T follicular helper cell (primary cell): ENCODE results near the gene KRTAP10-2.
"Not testable (repeated sequence)": the region's sequence is repeated elsewhere in the genome, so short reads cannot be mapped to it uniquely, and the experiment has no call there.

Experiments used
- DNase-seq: peaks from one replicate; pipeline ENCODE4 v3.0.0-alpha.2; 2020; ENCODE audit warnings: low read depth

The KRTAP10-2 gene

DNA sequence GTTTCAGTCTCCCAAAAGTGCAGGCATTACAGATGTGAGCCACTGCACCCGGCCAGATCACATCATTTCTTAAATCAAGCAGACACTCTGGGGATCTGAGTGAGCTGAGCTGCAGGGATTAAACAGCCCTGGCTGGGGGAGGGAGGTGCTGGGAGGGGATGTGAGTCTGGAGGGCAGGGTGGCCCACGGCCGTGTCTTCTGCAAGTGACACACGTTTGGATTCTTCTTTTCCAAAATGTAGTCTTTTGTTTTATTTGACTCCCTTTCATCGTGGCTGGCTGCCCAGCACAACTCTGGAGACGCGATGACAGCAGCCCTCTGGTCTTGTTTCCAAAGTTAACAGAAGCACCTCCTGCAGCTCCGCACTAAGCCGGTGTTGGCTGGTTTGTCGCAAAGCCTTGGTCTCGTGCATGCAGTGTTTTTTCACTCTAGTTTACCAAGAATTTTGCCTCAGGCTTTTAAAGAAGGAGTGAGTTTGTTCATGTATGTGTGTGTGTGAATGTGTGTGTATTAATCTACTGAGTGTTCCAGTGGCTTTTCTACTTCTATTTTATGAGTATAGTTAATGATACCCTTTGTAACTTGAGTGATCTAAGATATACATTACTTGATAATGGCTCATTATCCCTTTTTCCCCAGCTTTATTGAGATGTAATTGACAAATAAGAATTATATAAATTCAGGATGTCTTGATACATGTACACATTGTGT, 31.9 kb upstream of the KRTAP10-2 start:
- DNase-seq = no peak

DNA sequence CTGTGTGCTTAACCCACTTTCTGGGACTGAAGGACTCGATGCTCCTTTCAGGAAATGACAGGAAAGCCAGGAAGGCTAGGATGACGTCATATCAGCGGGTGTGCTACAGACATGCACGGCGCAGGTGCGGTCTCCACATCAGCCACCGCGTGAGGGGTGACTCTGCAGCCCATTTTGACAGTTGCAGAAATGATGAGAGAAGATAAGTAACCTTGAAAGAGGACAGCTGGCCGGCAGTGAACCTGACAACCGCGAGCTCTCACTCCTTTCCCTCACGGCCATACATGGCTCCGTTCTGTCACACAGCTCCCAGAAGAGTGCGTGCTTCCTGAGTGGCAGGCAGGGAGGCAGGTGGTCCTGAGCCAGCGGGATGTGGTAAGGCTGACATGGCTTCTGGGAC, 30.8 kb upstream of the KRTAP10-2 start:
- no peak for DNase-seq

DNA sequence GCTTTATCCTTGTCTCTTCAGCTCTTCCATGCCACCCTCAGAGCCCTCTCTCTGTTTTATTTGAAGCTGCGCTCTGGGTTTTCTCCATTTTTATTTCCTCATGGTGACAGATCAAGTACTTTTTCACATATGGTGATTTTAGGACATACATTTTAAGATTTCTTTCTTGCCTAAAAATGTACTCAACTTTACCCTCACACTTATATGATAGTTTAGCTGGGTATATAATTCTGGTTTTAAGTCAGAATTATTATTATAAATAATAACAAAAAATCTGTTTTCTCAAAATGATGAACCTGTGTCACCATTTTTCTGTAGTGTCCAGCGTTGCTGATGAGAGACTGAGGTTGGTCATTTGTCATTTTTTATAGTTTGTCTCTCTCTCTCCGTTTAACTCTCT, 29.9 kb upstream of the KRTAP10-2 start:
- no peak for DNase-seq

DNA sequence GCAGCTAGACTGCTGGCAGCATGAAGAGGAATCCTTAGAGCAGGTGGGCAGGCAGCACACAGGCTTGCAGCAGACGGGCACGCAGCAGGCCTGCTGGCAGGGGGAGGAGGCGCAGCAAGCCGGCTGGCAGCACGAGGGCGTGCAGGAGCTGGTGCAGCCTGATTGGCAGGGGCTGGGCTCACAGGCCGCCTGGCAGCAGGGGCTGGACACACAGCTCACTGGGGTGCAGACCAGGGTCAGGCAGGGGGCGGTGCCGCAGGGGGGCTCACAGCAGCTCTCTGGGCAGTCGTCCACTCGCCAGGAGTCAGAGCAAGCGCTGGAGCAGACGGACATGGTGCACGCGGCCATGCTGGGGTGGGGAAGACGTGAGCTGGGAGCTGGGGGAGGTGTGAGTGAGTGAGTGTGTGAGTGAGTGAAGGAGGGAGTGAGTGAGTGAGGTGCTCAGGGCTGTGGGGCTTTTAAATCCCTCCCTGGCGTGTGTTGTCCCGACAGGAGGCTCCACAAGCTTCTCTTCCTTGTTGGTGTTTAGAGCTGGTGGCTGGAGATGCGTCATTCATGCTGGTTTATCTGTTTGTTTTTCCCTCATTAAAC, 29.0 kb upstream of the KRTAP10-2 start, which contains the start of gene KRTAP10-5:
Gene KRTAP10-5 (minus strand): TSS at position 374 of the 591 bp plus-strand sequence. CDS start 26 bp downstream, at position 348.
- DNase-seq = not testable (repeated sequence)

DNA sequence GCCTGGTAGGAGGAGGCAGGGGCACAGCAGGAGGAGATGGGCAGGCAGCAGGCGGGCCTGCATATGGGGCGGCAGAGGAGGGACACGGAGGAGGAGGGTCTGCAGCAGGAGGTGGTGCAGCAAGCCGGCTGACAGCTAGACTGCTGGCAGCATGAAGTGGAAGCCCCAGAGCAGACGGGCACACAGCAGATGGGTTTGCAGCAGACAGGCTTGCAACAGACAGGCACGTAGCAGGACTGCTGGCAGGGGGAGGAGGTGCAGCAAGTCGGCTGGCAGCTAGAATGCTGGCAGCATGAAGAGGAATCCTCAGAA, 28.5 kb upstream of the KRTAP10-2 start:
- no peak for DNase-seq

DNA sequence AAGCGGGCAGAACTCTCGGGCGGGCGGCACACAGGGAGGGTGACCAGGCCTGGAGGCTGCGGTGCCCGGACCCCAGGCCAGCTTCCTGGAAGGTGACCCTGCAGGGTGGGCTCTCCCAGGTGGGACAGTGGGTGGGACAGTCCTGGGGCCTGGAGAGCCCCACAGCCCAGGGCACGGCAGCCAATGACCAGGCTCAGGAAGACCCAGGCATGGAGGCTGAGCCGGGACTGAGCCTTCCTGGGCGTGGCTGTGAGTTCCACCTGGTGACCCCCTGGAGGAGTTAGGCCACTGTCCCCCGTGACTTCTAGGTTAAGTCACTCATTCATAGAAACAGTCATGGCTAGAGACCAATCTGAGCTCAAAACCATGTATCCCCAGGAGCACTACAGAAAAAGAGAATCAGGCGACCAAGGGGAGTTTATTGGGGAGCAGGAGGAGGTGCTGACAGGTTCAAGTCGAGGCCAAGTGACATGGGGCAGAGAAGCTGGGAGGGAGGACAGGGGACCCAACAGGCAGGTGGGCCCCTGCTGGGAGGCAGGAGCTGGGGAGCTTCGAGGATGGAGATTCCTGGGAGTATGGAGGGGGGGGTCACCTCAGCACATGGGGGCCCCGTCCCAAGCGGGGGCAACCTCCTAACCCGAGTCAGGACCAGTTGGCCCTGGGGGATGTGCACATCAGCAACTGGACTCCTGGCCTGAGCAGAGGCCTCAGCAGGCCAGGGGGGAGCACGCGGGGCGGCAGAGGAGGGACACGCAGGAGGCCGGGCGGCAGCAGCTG, 27.9 kb upstream of the KRTAP10-2 start:
- DNase-seq = no peak

DNA sequence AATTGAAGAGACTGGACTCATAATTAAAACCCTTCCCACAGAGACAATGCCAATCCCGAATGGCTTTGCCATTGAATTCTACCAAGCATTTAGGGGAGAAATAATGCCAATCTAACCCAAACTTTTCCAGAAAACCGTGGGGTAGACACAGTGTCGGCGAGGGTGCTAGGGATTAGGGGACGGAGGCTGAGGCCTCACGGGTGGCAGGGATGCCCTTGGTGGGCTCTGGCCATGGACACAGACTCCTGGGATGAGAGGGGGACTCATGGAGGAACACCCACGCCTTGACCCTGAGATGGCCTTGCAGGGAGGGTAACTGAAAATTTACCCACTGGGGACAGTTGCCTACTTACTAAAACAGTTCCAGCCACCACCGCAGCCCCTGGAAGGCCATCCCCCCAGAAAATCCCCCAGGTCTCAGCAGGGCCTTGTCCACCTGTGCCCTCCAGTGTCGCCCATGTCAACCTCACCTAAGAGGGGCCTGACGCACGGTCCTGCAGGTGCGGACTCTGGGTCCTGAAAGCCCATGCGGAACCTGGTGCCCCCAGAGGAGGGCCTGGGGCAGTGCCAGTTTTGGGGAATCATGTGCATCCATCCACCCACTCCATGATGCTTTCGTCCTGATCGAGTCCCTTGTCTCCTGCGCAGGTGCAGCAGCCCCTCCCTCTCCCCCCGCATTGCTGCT, 27.2 kb upstream of the KRTAP10-2 start:
- no peak for DNase-seq

DNA sequence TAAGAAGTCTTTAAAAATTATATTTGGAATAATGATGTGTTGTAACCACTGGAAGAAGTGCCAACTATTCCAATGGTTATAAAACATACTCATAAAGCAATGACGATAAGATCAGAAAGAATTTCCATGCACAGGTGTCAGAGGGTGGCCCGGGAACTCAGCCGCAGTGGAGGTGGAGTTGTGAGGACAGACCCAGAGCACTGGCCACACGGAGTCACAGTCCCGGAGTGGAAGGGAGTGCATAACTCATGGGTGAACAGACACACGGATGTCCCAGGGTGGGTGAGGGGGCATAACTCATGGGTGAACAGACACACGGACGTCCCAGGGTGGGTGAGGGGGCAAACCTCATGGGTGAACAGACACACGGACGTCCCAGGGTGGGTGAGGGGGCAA, 24.7 kb upstream of the KRTAP10-2 start:
- DNase-seq = no peak

DNA sequence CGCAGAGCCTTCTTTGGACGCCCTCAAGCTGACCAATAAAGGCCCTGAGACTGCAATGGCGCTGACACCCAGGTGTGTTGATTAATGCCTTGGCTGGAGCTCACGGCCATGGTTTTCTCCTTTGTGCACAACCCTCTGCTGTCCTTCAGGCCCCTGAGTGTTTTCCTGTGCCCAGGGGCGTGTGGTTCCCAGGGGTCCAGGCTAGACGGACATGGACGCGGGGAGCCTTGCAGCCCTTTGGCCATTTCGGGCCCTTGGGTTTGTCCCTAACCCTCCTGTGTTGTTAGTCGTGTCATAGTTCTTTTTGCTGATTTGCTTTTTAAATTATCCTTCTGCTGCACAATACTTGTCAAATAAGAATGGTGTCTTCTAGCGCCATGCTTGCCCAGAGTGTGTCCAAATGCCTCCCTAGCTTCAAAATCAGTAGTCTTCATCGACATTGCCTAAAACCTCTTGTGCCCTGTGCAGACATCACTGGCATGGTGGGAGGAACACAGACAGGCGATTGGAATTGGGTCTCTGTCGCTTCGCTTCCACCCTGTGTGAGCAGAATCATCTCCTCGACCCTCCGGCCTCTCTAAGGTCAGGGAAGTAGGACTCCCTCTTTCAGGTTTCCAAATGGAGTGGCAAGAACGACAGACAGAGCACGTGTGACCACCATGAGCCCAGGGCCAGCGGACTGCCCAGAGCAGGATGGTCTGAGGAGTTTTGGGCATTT, 24.2 kb upstream of the KRTAP10-2 start:
- no peak for DNase-seq

DNA sequence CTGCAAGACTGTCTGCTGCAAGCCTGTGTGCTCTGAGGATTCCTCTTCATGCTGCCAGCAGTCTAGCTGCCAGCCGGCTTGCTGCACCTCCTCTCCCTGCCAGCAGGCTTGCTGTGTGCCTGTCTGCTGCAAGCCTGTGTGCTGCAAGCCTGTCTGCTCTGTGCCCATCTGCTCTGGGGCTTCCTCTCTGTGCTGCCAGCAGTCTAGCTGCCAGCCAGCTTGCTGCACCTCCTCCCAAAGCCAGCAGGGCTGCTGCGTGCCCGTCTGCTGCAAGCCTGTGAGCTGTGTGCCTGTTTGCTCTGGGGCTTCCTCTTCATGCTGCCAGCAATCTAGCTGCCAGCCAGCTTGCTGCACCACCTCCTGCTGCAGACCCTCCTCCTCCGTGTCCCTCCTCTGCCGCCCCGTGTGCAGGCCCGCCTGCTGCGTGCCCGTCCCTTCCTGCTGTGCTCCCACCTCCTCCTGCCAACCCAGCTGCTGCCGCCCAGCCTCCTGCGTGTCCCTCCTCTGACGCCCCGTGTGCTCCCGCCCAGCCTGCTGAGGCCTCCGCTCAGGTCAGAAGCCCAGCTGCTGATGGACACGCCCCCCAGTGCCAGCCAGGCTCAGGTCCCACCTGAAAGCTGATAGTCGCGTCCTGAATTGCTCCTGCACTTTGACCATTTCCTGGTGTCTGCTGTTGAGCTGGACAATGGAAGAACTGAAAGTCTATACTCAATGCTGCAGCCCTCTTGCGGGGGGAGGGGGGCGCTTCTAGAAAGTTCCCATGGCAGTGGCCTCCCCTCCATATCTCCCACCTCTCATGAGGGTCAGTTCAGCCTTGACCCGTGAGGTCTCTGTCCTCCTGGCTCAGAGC, 23.4 kb upstream of the KRTAP10-2 start:
- no peak for DNase-seq

DNA sequence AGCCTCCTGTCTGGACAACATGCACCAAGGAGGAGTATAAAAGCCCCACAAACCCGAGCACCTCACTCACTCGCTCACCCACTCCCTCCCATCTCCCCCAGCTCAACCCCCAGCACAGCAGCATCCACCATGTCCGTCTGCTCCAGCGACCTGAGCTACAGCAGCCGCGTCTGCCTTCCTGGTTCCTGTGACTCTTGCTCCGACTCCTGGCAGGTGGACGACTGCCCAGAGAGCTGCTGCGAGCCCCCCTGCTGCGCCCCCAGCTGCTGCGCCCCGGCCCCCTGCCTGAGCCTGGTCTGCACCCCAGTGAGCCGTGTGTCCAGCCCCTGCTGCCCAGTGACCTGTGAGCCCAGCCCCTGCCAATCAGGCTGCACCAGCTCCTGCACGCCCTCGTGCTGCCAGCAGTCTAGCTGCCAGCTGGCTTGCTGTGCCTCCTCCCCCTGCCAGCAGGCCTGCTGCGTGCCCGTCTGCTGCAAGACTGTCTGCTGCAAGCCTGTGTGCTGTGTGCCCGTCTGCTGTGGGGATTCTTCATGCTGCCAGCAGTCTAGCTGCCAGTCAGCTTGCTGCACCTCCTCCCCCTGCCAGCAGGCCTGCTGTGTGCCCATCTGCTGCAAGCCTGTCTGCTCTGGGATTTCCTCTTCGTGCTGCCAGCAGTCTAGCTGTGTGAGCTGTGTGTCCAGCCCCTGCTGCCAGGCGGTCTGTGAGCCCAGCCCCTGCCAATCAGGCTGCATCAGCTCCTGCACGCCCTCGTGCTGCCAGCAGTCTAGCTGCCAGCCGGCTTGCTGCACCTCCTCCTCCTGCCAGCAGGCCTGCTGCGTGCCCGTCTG, 22.5 kb upstream of the KRTAP10-2 start, which contains the start of gene KRTAP10-4:
Gene KRTAP10-4 (plus strand): TSS at position 100 of the 827 bp plus-strand sequence. CDS start 30 bp downstream, at position 130.
- DNase-seq = not testable (repeated sequence)

DNA sequence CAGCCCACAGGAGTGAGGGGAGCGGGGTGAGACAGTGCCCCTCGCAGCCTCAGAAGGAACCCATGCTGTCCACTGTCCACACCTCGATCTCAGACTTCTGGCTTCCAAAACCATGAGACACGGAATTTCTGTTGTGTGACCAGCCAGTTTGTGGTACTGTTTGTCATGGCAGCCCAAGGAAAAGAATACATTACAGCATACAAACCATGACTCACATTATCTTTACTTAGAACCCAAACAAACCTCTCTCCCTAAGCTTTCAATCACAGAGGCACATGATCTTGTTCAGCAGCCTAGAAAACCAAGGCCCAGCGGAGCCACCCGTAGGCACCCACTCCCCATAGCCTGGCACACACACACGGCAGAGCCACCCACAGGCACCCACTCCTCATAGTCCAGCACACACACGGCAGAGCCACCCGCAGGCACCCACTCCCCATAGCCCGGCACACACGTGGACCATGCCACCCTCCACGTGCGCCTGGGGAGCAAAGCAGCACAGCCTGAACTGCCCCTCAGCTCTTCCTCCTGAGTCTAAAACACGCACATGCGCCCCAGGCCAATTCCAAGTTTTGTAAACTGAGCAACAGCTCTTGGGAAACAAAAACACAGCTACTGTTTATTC, 21.8 kb upstream of the KRTAP10-2 start:
- no peak for DNase-seq

DNA sequence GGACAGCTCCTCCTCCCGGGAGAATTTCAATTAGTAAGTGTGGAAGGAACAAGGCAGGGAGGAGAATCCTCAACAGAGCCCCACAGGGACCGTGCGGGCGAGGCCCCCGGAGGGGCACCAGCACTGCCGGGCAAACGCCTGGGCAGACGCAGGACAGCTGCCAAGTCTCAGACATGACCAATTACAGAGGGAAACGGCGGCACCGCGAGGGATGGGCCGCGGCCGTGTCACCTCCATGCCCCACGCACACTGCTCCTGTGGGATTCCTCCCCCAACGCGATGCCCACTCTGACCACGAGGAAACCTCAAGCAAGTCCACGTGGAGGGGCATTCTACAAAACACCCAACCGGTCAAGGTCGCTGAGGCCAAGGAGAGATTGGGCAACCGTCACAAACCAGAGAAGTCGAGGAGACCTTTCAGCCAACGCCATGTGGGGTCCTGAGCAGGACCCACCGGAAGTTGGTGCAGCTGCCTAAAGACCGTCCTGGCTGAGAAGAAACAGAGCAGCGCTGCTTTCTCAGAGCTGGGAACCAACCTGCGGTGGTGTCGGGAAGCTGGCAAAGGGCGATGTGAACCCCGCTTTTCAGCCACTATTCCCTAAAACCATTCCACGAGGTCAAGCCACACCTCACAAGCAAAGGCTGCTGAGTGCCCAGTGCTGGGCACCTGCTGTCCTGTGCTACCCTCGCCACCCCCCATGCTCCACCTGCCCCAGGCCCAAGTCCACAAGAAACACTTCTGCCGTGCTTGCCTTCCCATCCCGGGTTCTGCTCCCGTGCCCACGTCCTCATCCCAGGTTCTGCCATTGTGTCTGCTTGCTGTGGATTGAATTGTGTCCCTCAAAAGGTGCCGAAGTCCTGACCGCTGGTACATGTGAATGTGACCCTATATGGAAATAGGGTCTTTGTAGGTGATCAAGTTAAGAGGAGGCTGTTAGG, 20.8 kb upstream of the KRTAP10-2 start:
- DNase-seq = no peak

DNA sequence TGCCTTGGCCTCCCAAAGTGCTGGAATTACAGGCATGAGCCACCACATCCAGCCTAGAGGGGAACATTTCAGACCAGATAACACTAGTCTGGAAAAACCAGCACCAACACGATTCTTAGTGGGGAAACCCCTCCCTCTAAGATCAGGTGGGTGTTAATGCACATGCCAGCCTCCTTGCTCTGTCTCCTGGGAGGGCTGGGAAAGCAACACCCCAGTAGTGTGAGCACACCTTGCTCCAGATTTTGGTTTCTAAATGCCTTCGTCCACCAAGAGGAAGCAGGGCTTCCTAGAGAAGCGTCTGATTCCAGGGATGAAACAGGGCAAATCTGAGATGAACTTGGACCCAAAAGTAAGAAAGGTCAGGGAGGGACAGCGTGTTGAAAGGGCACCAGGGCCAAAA, 20.0 kb upstream of the KRTAP10-2 start:
- DNase-seq = no peak

DNA sequence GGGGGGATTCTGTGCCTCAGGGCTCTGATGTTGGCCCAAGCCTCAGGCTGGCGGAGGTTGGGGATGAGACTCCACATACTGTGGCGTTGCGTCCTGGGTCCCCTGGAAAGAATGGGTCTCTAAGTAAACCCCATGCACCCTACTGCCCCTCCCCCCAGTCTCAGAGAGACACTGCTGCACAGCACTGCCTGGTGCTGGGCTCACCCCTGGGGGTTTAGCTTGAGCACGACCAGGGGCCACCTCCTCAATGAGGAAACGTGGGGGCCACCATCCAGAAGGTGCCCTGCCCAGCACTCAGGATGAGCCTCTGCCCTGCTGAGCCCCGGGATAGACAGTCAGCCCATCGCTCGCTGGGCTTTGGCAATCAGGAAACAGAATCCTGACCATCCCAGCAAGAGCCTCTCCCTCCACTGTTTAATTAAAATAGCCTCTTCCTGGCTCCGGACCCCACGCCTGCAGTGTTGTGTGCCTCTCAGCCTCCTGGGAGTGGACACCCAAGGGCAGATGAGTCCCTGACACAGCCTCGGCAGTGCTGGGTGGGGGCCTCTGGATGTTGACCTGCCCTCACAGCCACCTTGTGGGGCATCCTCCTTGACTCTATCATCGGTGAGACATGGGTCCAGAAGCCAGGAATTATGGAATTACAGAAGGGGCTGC, 18.7 kb upstream of the KRTAP10-2 start:
- no peak for DNase-seq

DNA sequence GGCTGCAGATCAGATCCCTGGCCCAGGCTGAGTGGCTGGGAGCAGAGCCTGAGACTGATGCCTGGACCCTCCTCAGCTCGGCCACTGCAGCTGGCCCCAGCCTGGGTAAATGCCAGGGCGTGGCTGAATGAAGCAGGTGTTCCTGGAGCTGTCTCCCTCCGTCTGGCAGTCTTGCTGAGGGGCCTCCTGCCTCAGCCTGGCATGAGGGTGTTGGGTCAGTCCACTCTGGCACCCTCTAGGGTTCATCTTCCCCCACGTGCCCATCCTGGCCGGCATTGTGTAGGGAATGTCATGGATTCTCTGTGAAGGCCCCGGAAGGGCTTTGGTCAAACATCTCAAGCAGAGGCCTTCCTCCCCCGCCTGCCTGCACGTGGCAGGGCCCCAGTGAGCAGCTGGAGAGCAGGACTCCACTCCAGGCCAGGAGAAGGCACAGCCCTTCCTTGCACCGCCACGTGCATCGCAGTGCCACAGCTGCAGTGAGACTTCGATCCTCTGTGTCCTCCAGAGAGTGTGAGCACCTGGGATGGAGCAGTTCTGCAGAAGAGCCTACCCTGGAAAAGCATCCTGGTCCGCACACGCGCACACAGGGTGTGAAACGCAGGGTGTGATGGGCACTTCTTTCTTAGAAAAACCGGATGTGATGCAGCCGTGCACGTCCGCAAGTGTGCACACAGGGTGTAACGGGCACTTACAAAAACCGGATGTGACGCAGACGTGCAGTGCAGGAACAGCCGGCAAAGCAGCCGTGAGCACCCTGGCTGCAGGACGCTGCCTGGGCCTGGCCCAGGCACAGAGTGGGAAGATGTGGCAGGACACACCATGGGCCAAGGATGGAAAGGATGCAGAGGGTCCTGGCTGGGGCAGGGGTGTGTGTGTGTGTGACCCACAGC, 17.6 kb upstream of the KRTAP10-2 start:
- no peak for DNase-seq

DNA sequence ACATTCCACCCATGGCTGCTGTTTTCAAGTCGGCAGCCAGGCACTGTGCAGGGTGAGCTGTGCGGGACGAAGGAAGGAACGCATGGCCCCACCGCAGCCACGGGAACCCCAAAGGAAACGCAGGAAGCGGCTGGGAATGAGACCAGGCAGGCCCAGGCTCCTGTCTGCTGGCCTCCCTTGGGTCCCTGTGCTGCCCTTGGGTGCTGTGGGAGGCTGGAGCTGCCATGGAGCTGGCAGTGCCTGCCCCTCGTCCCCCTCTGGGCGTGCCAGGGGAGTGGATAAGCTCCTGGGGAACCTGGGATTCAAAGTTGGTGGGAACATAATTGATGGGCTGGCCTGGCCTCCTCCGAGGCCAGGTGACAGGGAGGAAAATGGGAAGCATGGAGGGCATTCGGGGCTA, 17.0 kb upstream of the KRTAP10-2 start:
- DNase-seq = no peak
